Neutrophil (primary cell): ENCODE measurements around the gene TNFAIP2.

Experiments used
- H3K27ac ChIP-seq: fragments of 200-600 bp; sonication (generic); 2 replicates; pipeline ENCODE4 v1.5.1; 2016; ENCODE audit warnings: mild to moderate bottlenecking, moderate library complexity
- H3K27me3 ChIP-seq: fragments of 200-600 bp; sonication (generic); 2 replicates; pipeline ENCODE4 v1.6.0; 2016; ENCODE audit warnings: mild to moderate bottlenecking
- H3K36me3 ChIP-seq: fragments of 200-600 bp; sonication (generic); 2 replicates; pipeline ENCODE4 v1.5.1; 2017
- H3K4me1 ChIP-seq, 2 experiments: fragments of 200-600 bp in 1 of 2; sonication (generic) in 1 of 2; 1 replicate in 1 of 2; 2 replicates in 1 of 2; pipeline versions ENCODE4 v1.5.1 to v1.6.1; 2013 to 2016; ENCODE audit warnings: low read depth in 1 of 2, low read length in 1 of 2, mild to moderate bottlenecking in 1 of 2, moderate library complexity in 1 of 2; ENCODE audit not compliant: control insufficient read depth in 1 of 2, insufficient read depth in 1 of 2
- H3K4me3 ChIP-seq, 2 experiments: fragments of 200-600 bp in 1 of 2; sonication (generic) in 1 of 2; 1 replicate in 1 of 2; 2 replicates in 1 of 2; pipeline ENCODE4 v1.5.1; 2013 to 2016; ENCODE audit warnings: low read depth in 1 of 2, low read length in 1 of 2, mild to moderate bottlenecking in 1 of 2, moderate library complexity in 1 of 2
- H3K9me3 ChIP-seq: fragments of 200-600 bp; sonication (generic); 2 replicates; pipeline ENCODE4 v1.5.1; 2016
- CTCF ChIP-seq: fragments of 200-600 bp; sonication (generic); IDR thresholded peaks from 2 replicates; pipeline ENCODE4 v1.5.1; 2016; ENCODE audit warnings: antibody characterized with exemption

The TNFAIP2 gene

GRCh38 chr14:103128631-103129300 is 5.5 kb downstream of the TNFAIP2 start:
- no peak for TF ChIP-seq CTCF
- Histone ChIP-seq H3K9me3 (no peaks in the 10 kb centered on the region), H3K4me3 (no peak overlapping the region), H3K36me3 (peaks cover 95% of the 10 kb centered on the region), H3K27ac (peak overlapping the region; percentile 25), H3K27me3 (no peaks in the 10 kb centered on the region), H3K4me1 (peaks cover 19 to 31% of the 10 kb centered on the region in 2 experiments)

DNA sequence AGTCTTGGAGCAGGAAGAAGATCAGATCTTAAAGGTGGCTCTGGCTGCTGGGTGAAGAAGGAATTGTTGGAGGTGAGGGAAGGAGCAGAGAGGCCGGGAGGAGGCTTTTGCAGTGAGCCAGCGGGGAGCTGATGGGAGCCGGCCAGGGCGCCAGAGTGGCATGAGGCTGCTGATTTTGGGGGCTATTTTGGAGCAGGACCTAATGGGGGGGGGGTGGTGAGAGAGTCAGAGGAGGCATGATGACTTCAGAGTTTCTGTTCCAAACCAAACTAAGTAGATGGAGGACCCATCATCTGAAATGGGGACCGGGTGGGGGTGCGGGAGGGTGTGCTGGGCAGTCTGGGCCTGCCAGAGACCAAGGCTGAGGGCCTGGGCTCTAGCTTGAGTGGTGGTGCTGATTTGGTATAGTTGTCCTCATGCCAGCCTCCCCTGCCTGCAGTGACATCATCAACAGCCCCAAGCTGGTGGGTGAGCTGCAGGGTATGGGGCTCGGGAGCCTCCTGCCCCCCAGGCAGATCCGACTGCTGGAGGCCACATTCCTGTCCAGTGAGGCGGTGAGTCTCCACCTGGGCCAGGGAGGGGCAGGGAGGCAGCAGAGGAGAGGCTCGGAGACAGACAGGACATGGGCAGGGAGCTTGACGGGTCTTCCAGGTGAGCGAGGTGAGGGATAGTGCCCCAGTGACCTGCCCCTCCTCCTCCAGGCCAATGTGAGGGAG is 6.2 kb downstream of the TNFAIP2 start:
- H3K9me3 ChIP-seq = no peaks in the 10 kb centered on the region
- no peak for TF ChIP-seq CTCF
- H3K4me1 ChIP-seq = peaks cover 12 to 26% of the 10 kb centered on the region in 2 experiments
- H3K27me3 ChIP-seq = no peaks in the 10 kb centered on the region
- no peak overlapping the region for H3K27ac ChIP-seq
- no peak overlapping the region for H3K4me3 ChIP-seq
- peaks cover 97% of the 10 kb centered on the region for H3K36me3 ChIP-seq

- H3K27ac ChIP-seq = no peak overlapping the region
These were observed 6.9 kb downstream of the TNFAIP2 start for GRCh38 chr14:103130017-103130764.

DNA sequence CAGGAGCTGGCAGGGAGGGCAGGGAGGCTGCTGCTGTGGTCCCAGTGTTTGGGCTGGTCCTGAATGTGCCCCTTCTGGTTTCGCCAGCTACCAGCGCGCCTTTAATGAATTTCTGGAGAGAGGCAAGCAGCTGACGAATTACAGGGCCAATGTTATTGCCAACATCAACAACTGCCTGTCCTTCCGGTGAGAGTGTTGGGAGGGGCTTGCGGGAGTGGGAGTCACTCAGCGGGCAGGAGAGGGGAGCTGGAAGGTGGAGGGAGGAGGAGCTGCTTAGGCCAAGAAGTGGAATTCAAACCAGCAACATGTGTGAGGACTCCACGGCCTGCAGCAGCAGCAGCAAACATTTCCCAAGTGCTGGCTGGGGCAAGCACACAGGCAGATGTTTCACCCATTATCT is 7.7 kb downstream of the TNFAIP2 start:
- no peak for TF ChIP-seq CTCF
- peaks cover 0 to 11% of the 10 kb centered on the region in 2 experiments for H3K4me1 ChIP-seq
- peak overlapping the region; percentile 23 for H3K27ac ChIP-seq
- peaks cover 97% of the 10 kb centered on the region for H3K36me3 ChIP-seq
- no peaks in the 10 kb centered on the region for H3K27me3 ChIP-seq
- H3K9me3 ChIP-seq = no peaks in the 10 kb centered on the region
- H3K4me3 ChIP-seq = no peak overlapping the region

More at GRCh38 chr14:103130017-103130764, 6.9 kb downstream of the TNFAIP2 start:
- no peak for TF ChIP-seq CTCF
- Histone ChIP-seq H3K4me3 (no peak overlapping the region), H3K27me3 (no peaks in the 10 kb centered on the region), H3K9me3 (no peaks in the 10 kb centered on the region), H3K4me1 (peaks cover 5 to 19% of the 10 kb centered on the region in 2 experiments), H3K36me3 (peaks cover 97% of the 10 kb centered on the region)

GRCh38 chr14:103131580-103131979 is 8.3 kb downstream of the TNFAIP2 start:
- Histone ChIP-seq H3K4me1 (peaks cover 0 to 10% of the 10 kb centered on the region in 2 experiments), H3K9me3 (no peaks in the 10 kb centered on the region), H3K4me3 (no peak overlapping the region), H3K27me3 (no peaks in the 10 kb centered on the region), H3K27ac (peak overlapping the region; percentile 23), H3K36me3 (peaks cover 97% of the 10 kb centered on the region)
- TF ChIP-seq CTCF = no peak
